ENCODE measurements around the gene GREM1.

DNA sequence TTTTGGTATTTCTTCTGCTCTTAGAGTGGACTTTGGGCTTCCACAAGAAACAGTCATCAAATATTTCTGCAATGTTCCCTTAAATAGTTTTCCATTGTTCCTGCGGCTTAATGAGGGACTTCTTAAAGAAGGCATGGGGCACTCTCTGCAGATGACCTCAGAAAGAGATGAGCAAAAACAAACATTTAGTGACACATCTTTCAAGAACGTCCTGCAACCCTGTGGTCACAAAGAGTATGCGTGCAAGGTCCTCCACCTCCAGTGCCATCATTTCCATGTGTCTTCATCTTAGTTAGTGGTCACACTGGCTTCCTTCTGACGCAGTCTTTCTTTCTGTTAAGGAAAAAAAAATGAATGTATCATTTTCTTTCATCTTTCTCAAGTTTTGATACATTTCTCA, 56.2 kb downstream of the GREM1 start:
- TF ChIP-seq SIN3A (IDR thresholded peaks at IDR 0.05; ENCODE audit: borderline replicate concordance, insufficient read depth, low read length) (no peak), TAF1 (IDR thresholded peaks at IDR 0.05; ENCODE audit: borderline replicate concordance, insufficient read depth, low read length) (no peak), POLR2AphosphoS5 (IDR thresholded peaks at IDR 0.05; ENCODE audit: low read depth, low read length) (no peak)
- TF ChIP-seq, protein P1, sequence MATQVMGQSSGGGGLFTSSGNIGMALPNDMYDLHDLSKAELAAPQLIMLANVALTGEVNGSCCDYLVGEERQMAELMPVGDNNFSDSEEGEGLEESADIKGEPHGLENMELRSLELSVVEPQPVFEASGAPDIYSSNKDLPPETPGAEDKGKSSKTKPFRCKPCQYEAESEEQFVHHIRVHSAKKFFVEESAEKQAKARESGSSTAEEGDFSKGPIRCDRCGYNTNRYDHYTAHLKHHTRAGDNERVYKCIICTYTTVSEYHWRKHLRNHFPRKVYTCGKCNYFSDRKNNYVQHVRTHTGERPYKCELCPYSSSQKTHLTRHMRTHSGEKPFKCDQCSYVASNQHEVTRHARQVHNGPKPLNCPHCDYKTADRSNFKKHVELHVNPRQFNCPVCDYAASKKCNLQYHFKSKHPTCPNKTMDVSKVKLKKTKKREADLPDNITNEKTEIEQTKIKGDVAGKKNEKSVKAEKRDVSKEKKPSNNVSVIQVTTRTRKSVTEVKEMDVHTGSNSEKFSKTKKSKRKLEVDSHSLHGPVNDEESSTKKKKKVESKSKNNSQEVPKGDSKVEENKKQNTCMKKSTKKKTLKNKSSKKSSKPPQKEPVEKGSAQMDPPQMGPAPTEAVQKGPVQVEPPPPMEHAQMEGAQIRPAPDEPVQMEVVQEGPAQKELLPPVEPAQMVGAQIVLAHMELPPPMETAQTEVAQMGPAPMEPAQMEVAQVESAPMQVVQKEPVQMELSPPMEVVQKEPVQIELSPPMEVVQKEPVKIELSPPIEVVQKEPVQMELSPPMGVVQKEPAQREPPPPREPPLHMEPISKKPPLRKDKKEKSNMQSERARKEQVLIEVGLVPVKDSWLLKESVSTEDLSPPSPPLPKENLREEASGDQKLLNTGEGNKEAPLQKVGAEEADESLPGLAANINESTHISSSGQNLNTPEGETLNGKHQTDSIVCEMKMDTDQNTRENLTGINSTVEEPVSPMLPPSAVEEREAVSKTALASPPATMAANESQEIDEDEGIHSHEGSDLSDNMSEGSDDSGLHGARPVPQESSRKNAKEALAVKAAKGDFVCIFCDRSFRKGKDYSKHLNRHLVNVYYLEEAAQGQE (IDR thresholded peaks at IDR 0.05; ENCODE audit: insufficient read depth in 1 of 2, low read depth in 2 of 2, low read length in 2 of 2), result no peak
